ENCODE measurements around the gene CFB.

DNA sequence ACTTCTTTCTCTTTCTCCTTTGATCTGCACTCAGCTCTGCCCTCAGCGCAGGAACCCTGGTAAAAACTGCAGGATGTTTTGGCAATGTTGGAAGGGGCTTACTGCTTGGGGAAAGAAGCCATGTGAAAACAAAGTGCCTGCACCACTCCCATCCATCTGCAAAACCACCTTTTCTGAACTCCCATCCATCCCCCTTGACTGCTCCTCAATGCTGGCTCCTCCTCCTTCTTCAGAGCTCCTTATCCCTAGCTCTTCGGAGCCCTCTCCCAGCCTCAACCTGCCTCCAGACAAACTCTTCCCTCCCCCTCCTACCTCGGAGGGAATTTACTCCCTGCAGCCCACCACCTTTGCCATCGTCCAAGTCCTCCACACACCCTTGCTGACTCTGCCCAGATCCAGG, 39.8 kb upstream of the CFB start:
- no peak for TF ChIP-seq CTCF (IDR thresholded peaks at IDR 0.05; ENCODE audit: low read depth, low read length, missing input control)
- no peak for TF ChIP-seq YY1 (IDR thresholded peaks at IDR 0.05)
- TF ChIP-seq, protein P1, sequence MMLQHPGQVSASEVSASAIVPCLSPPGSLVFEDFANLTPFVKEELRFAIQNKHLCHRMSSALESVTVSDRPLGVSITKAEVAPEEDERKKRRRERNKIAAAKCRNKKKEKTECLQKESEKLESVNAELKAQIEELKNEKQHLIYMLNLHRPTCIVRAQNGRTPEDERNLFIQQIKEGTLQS (IDR thresholded peaks at IDR 0.05) = no peak
- no peak for TF ChIP-seq MAX (IDR thresholded peaks at IDR 0.05)
- no peak for TF ChIP-seq REST (IDR thresholded peaks at IDR 0.05)
- no peak for TF ChIP-seq JUND (IDR thresholded peaks at IDR 0.05)
- no peak for TF ChIP-seq EGR1 (IDR thresholded peaks at IDR 0.05; ENCODE audit: low read depth in 2 of 2)
- no peak for TF ChIP-seq TAF1 (conservative IDR thresholded peaks at IDR 0.05)
